ENCODE measurements around the gene MEDAG.

- TF ChIP-seq EZH2phosphoT487 (IDR thresholded peaks at IDR 0.05; ENCODE audit: low read depth) (no peak), CTCF (IDR thresholded peaks at IDR 0.05; ENCODE audit: low read depth, low read length) (no peak)
Measured at GRCh38 chr13:30966101-30966500, 60.0 kb downstream of the MEDAG start.
